CD14-positive monocyte (primary cell): ENCODE data around the gene MEOX2. TPM values are rescaled to one million over a fixed set of nuclear protein-coding genes. Genes with fewer than 3 reads are reported as not detected.

Experiments used
- DNase-seq, 3 donors: peaks; one replicate each; pipeline ENCODE4 v3.0.0-alpha.2; 2011 to 2022
- H2AFZ ChIP-seq: 2 replicates; pipeline ENCODE4 v1.6.0; 2012; ENCODE audit warnings: mild to moderate bottlenecking, low read depth, low read length, inconsistent platforms; ENCODE audit not compliant: insufficient read depth, poor library complexity, severe bottlenecking
- H3K27ac ChIP-seq, 2 donors: 1 replicate in 1 of 2; 2 replicates in 1 of 2; pipeline ENCODE4 v1.5.1; 2012 to 2013; ENCODE audit warnings: low read length in 2 of 2, control low read depth in 1 of 2, inconsistent platforms in 1 of 2, low read depth in 1 of 2, mild to moderate bottlenecking in 1 of 2
- H3K27me3 ChIP-seq, 2 donors: one replicate each; pipeline versions ENCODE4 v1.6.0 to v1.6.1; 2011 to 2013; ENCODE audit warnings: low read length in 2 of 2; ENCODE audit not compliant: control insufficient read depth in 2 of 2, insufficient read depth in 2 of 2
- H3K36me3 ChIP-seq, 2 donors: replicated peaks in 1 of 2; 1 replicate in 1 of 2; 2 replicates in 1 of 2; pipeline versions ENCODE4 v1.5.1 to v1.6.1; 2012 to 2013; ENCODE audit warnings: low read length in 2 of 2, control low read depth in 1 of 2, inconsistent platforms in 1 of 2, mild to moderate bottlenecking in 1 of 2; ENCODE audit not compliant: insufficient read depth in 2 of 2, control insufficient read depth in 1 of 2
- H3K4me1 ChIP-seq, 2 donors: 1 replicate in 1 of 2; 2 replicates in 1 of 2; pipeline versions ENCODE4 v1.5.1 to v1.6.1; 2012 to 2013; ENCODE audit warnings: low read length in 2 of 2, control low read depth in 1 of 2, inconsistent platforms in 1 of 2, mild to moderate bottlenecking in 1 of 2, moderate library complexity in 1 of 2; ENCODE audit not compliant: insufficient read depth in 2 of 2, control insufficient read depth in 1 of 2
- H3K4me2 ChIP-seq: replicated peaks from 2 replicates; pipeline ENCODE3; 2012; ENCODE audit warnings: low read length, moderate library complexity, mild to moderate bottlenecking; ENCODE audit not compliant: poor library complexity, severe bottlenecking; ENCODE audit errors: extremely low read depth
- H3K4me3 ChIP-seq, 3 experiments: fragments of 200-600 bp in 1 of 3; sonication (generic) in 1 of 3; replicated peaks in 1 of 3; 1 replicate in 2 of 3; 2 replicates in 1 of 3; pipeline ENCODE4 v1.5.1; 2011 to 2013; ENCODE audit warnings: low read length in 3 of 3, mild to moderate bottlenecking in 3 of 3, control low read depth in 2 of 3, low read depth in 2 of 3, inconsistent platforms in 1 of 3, moderate library complexity in 1 of 3
- H3K79me2 ChIP-seq: 2 replicates; pipeline ENCODE4 v1.6.0; 2012; ENCODE audit warnings: mild to moderate bottlenecking, control low read depth, inconsistent platforms, low read length, moderate library complexity; ENCODE audit not compliant: insufficient read depth
- H3K9ac ChIP-seq: 2 replicates; pipeline ENCODE4 v1.6.0; 2017; ENCODE audit warnings: low read length, mild to moderate bottlenecking; ENCODE audit not compliant: insufficient read depth, poor library complexity, severe bottlenecking
- H3K9me3 ChIP-seq, 2 donors: replicated peaks in 1 of 2; 1 replicate in 1 of 2; 2 replicates in 1 of 2; pipeline versions ENCODE4 v1.5.1 to v1.6.1; 2012 to 2013; ENCODE audit warnings: low read length in 2 of 2, control low read depth in 1 of 2; ENCODE audit not compliant: control insufficient read depth in 1 of 2, insufficient read depth in 1 of 2
- H4K20me1 ChIP-seq: 2 replicates; pipeline ENCODE4 v1.6.0; 2012; ENCODE audit warnings: mild to moderate bottlenecking, low read length, control low read depth, moderate library complexity; ENCODE audit not compliant: insufficient read depth
- H3K27ac Mint-ChIP-seq, 7 donors: one replicate each; pipeline ENCODE4 v1.8.0; 2020; ENCODE audit warnings: mild to moderate bottlenecking in 7 of 7, mixed read lengths in 7 of 7, moderate library complexity in 6 of 7, inconsistent platforms in 2 of 7
- H3K27me3 Mint-ChIP-seq, 3 donors: one replicate each; pipeline ENCODE4 v1.8.0; 2021 to 2022; ENCODE audit warnings: low read depth in 3 of 3, mild to moderate bottlenecking in 3 of 3, mixed read lengths in 3 of 3, moderate library complexity in 3 of 3, inconsistent platforms in 1 of 3
- H3K36me3 Mint-ChIP-seq, 2 donors: one replicate each; pipeline ENCODE4 v1.8.0; 2020; ENCODE audit warnings: mixed read lengths in 2 of 2, inconsistent platforms in 1 of 2, mild to moderate bottlenecking in 1 of 2
- H3K4me1 Mint-ChIP-seq: one replicate; pipeline ENCODE4 v1.8.0; 2020; ENCODE audit warnings: mild to moderate bottlenecking, mixed read lengths
- H3K4me3 Mint-ChIP-seq, 2 donors: one replicate each; pipeline ENCODE4 v1.8.0; 2020; ENCODE audit warnings: mild to moderate bottlenecking in 2 of 2, mixed read lengths in 2 of 2, moderate library complexity in 1 of 2
- H3K9me3 Mint-ChIP-seq, 7 donors: one replicate each; pipeline ENCODE4 v1.8.0; 2020 to 2022; ENCODE audit warnings: mixed read lengths in 7 of 7, mild to moderate bottlenecking in 6 of 7, moderate library complexity in 6 of 7, inconsistent platforms in 2 of 7
- WGBS: methylation state at CpG from one replicate; pipeline ENCODE4 v1.1.5; 2013; ENCODE audit warnings: missing lambda C conversion rate; ENCODE audit not compliant: insufficient coverage; 5-methylcytosine and 5-hydroxymethylcytosine counted together
- intact Hi-C, 2 donors: fragments of 100-400 bp; cut with micrococcal nuclease; formaldehyde crosslinking; loops; one replicate each; pipeline versions ENCODE4 v1.15.0 to v1.15.1; 2023
- polyA plus RNA-seq, 3 donors: library from polyadenylated mRNA; depleted of rRNA in 1 of 3; unstranded in 2 of 3; stranded (reverse) in 1 of 3; fragments of 300-500 nt in 2 of 3; fragments of >200 nt in 1 of 3; fragmentation: Illumina TruSeq in 2 of 3; gene quantifications; 1 replicate in 2 of 3; 2 replicates in 1 of 3; pipeline ENCODE4 v1.2.3, GENCODE V29; 2012 to 2021
- TF ChIP-seq, protein P1 (sequence below): fragments of 200-600 bp; IDR thresholded peaks from one replicate; pipeline ENCODE4 v1.8.0; 2022; ENCODE audit warnings: antibody characterized with exemption, mild to moderate bottlenecking

The MEOX2 gene
- polyA plus RNA-seq, 3 donors = not detected

DNA sequence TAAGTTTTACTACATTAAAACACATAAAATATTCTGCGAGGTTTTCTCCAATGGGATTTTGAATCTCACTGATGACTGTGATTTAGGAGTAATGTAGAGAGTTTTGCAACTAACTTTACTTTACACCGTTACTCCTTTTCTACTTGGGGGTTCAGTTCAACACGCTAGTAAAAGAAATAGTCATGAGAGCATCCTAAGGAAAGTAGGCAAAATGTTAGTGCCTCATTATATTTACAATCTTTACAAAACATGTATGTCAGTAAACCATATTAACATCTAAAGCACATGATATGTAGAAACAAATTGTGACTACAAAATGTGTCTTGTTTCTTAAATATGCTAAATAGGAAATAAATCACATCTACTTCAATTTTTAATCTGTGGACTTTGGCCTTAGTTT lies 6.0 kb downstream of the MEOX2 start:
- Histone ChIP-seq H3K4me2 (no peak overlapping the region), H3K9me3 (peaks cover 0 to under 1% of the 10 kb centered on the region in 2 donors), H3K9ac (no peak overlapping the region), H3K27ac (no peak overlapping the region), H3K4me1 (no peaks in the 10 kb centered on the region), H2AFZ (no peak overlapping the region), H3K27me3 (peaks cover 12 to 22% of the 10 kb centered on the region in 2 donors), H3K4me3 (no peak overlapping the region), H3K79me2 (no peaks in the 10 kb centered on the region), H4K20me1 (no peaks in the 10 kb centered on the region), H3K36me3 (no peaks in the 10 kb centered on the region)
- intact Hi-C loops = no loop called here
- Mint-ChIP-seq H3K27me3 (peaks cover 13 to 17% (median 13%) of the 10 kb centered on the region in 3 donors), H3K9me3 (peaks cover 0 to 3% (median 0%) of the 10 kb centered on the region in 7 donors), H3K4me1 (no peaks in the 10 kb centered on the region), H3K4me3 (no peak overlapping the region), H3K36me3 (no peaks in the 10 kb centered on the region), H3K27ac (no peak overlapping the region)
- TF ChIP-seq, protein P1, sequence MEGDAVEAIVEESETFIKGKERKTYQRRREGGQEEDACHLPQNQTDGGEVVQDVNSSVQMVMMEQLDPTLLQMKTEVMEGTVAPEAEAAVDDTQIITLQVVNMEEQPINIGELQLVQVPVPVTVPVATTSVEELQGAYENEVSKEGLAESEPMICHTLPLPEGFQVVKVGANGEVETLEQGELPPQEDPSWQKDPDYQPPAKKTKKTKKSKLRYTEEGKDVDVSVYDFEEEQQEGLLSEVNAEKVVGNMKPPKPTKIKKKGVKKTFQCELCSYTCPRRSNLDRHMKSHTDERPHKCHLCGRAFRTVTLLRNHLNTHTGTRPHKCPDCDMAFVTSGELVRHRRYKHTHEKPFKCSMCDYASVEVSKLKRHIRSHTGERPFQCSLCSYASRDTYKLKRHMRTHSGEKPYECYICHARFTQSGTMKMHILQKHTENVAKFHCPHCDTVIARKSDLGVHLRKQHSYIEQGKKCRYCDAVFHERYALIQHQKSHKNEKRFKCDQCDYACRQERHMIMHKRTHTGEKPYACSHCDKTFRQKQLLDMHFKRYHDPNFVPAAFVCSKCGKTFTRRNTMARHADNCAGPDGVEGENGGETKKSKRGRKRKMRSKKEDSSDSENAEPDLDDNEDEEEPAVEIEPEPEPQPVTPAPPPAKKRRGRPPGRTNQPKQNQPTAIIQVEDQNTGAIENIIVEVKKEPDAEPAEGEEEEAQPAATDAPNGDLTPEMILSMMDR = no peak
- no peak for DNase-seq
- WGBS = no CpG with 5 or more reads among the region's 3 CpGs

DNA sequence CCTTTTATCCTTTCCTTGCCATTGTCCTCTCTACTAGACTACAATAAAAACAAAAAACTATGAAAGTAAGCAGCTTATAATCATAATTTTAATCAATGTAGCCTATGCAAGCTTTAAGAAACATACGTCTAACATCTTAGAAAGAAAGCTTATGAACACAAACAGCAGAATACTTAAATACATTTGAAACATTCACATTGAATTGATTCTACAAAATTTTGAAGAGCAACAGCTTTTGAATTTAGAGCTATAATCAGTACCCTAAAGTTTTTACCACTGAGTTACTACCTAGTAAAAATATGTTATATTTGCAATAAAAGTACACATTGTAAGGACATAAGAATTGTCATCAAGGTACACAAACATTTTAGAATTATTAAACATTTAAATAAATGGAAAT lies 7.2 kb downstream of the MEOX2 start:
- H3K4me2 ChIP-seq = no peak overlapping the region
- H3K4me1 Mint-ChIP-seq = no peaks in the 10 kb centered on the region

More for the DNA sequence above, 7.2 kb downstream of the MEOX2 start:
- DNase-seq = no peak
- intact Hi-C loops = no loop called here
- H3K36me3 ChIP-seq = no peaks in the 10 kb centered on the region
- H3K27me3 ChIP-seq = peaks cover 1 to 10% of the 10 kb centered on the region in 2 donors
- no peaks in the 10 kb centered on the region for H4K20me1 ChIP-seq
- Mint-ChIP-seq H3K4me3 (no peak overlapping the region), H3K27me3 (peaks cover 1 to 6% (median 4%) of the 10 kb centered on the region in 3 donors), H3K36me3 (no peaks in the 10 kb centered on the region), H3K9me3 (peaks cover 0 to 3% (median 0%) of the 10 kb centered on the region in 7 donors), H3K27ac (no peak overlapping the region)
- H3K4me1 ChIP-seq = no peaks in the 10 kb centered on the region
- WGBS = no CpG with 5 or more reads among the region's 1 CpG
- H2AFZ ChIP-seq = no peak overlapping the region
- no peaks in the 10 kb centered on the region for H3K79me2 ChIP-seq
- TF ChIP-seq, protein P1 = no peak
- H3K9me3 ChIP-seq = no peaks in the 10 kb centered on the region
- no peak overlapping the region for H3K27ac ChIP-seq
- no peak overlapping the region for H3K9ac ChIP-seq
- H3K4me3 ChIP-seq = no peak overlapping the region
